Endothelial cell of umbilical vein (primary cell): ENCODE results near the gene ITGAX. TPM values are rescaled to one million over a fixed set of nuclear protein-coding genes. Genes with fewer than 3 reads are reported as not detected.

Source experiments
- BruUV-seq: library from RNA; stranded (reverse); fragments of 400-500 nt; replicated peaks from 2 replicates; lab custom pipeline; 2021; lab: Mats Ljungman, UMichigan
- CTCF ChIA-PET: fragments of 300-600, 350-600 bp; sonication (Branson Sonifier 250); formaldehyde crosslinking; loops from one replicate; lab custom pipeline; 2021; ENCODE audit warnings: antibody characterized with exemption, inconsistent platforms; lab: Charles Lee
- POLR2A ChIA-PET: fragments of 300-600, 350-600 bp; sonication (Branson Sonifier 250); formaldehyde crosslinking; loops from one replicate; lab custom pipeline; 2021; ENCODE audit warnings: antibody characterized with exemption, inconsistent platforms; lab: Charles Lee
- DNase-seq: peaks from one replicate; pipeline ENCODE4 v3.0.0-alpha.2; 2011; ENCODE audit warnings: low read depth, low spot score
- FAIRE-seq: peaks from 2 replicates; lab custom pipeline; 2011; peaks lifted over from hg19 to GRCh38; lab: Jason Lieb, UNC
- H2AFZ ChIP-seq: 2 replicates; pipeline ENCODE4 v1.6.0; 2012; ENCODE audit warnings: low read depth, low read length, control low read depth, inconsistent platforms
- H3K27ac ChIP-seq: 2 replicates; pipeline ENCODE4 v1.5.1; 2011; ENCODE audit warnings: low read depth, mild to moderate bottlenecking, control low read depth, low read length, moderate library complexity; ENCODE audit not compliant: insufficient read depth
- H3K27me3 ChIP-seq, 2 experiments: 2 replicates each; pipeline versions ENCODE4 v1.6.0 to v1.6.1; 2011; ENCODE audit warnings: low read length in 2 of 2, mixed read lengths in 1 of 2; ENCODE audit not compliant: control insufficient read depth in 2 of 2, insufficient read depth in 2 of 2
- H3K36me3 ChIP-seq, 2 experiments: 2 replicates in 1 of 2; 3 replicates in 1 of 2; pipeline ENCODE4 v1.5.1; 2011; ENCODE audit warnings: low read length in 2 of 2, mild to moderate bottlenecking in 1 of 2, moderate library complexity in 1 of 2; ENCODE audit not compliant: control insufficient read depth in 2 of 2, insufficient read depth in 2 of 2; ENCODE audit errors: extremely low read depth in 1 of 2
- H3K4me1 ChIP-seq: 3 replicates; pipeline ENCODE4 v1.5.1; 2011; ENCODE audit warnings: mild to moderate bottlenecking, low read length; ENCODE audit not compliant: control insufficient read depth, insufficient read depth; ENCODE audit errors: extremely low read depth
- H3K4me2 ChIP-seq: 2 replicates; pipeline ENCODE4 v1.6.1; 2011; ENCODE audit warnings: low read length, control low read depth, mixed read lengths; ENCODE audit not compliant: insufficient read depth
- H3K4me3 ChIP-seq, 3 experiments: fragments of 200-600 bp in 1 of 3; sonication (generic), shearing (Covaris generic) in 1 of 3; replicated peaks in 1 of 3; 2 replicates each; pipeline ENCODE4 v1.5.1; 2011 to 2016; ENCODE audit warnings: control low read depth in 3 of 3, low read length in 3 of 3, mild to moderate bottlenecking in 2 of 3, inconsistent platforms in 1 of 3, low read depth in 1 of 3, moderate library complexity in 1 of 3; ENCODE audit not compliant: insufficient read depth in 1 of 3
- H3K79me2 ChIP-seq: 2 replicates; pipeline ENCODE4 v1.6.0; 2012; ENCODE audit warnings: low read length, inconsistent platforms; ENCODE audit not compliant: control insufficient read depth, insufficient read depth
- H3K9ac ChIP-seq: replicated peaks from 2 replicates; pipeline ENCODE3; 2011; ENCODE audit warnings: low read length, control low read depth; ENCODE audit not compliant: insufficient read depth; ENCODE audit errors: extremely low read depth
- H3K9me1 ChIP-seq: replicated peaks from 3 replicates; pipeline ENCODE4 v1.6.0; 2011; ENCODE audit warnings: mild to moderate bottlenecking, low read length; ENCODE audit not compliant: control insufficient read depth, insufficient read depth; ENCODE audit errors: extremely low read depth
- H3K9me3 ChIP-seq: replicated peaks from 2 replicates; pipeline ENCODE4 v1.5.1; 2012; ENCODE audit warnings: low read length, inconsistent platforms; ENCODE audit not compliant: control insufficient read depth, insufficient read depth
- H4K20me1 ChIP-seq: replicated peaks from 2 replicates; pipeline ENCODE3; 2011; ENCODE audit warnings: mild to moderate bottlenecking, low read length; ENCODE audit not compliant: control insufficient read depth, insufficient read depth; ENCODE audit errors: extremely low read depth
- EZH2 ChIP-seq: IDR thresholded peaks from 2 replicates; pipeline ENCODE4 v1.6.1; 2012; ENCODE audit warnings: borderline replicate concordance, low read depth, mild to moderate bottlenecking, moderate library complexity, low read length, inconsistent platforms; ENCODE audit not compliant: severe bottlenecking
- FOS ChIP-seq: IDR thresholded peaks from 2 replicates; pipeline ENCODE4 v1.6.1; 2011; ENCODE audit warnings: mild to moderate bottlenecking, low read length, moderate library complexity, borderline replicate concordance; ENCODE audit not compliant: insufficient read depth
- GATA2 ChIP-seq: IDR thresholded peaks from 2 replicates; pipeline ENCODE4 v1.7.0; 2011; ENCODE audit warnings: low read depth, mild to moderate bottlenecking, moderate library complexity, mixed read lengths, low read length; ENCODE audit not compliant: insufficient read length, insufficient read depth
- JUN ChIP-seq: IDR thresholded peaks from 2 replicates; pipeline ENCODE4 v1.6.1; 2011; ENCODE audit warnings: borderline replicate concordance, low read depth; ENCODE audit not compliant: insufficient read length, insufficient read depth
- MYC ChIP-seq: IDR thresholded peaks from one replicate; pipeline ENCODE4 v1.6.1; 2011; ENCODE audit warnings: mild to moderate bottlenecking, low read depth, low read length
- POLR2A ChIP-seq: IDR thresholded peaks from 2 replicates; pipeline ENCODE4 v1.6.1; 2012; ENCODE audit warnings: low read depth, mild to moderate bottlenecking, control low read depth, low read length
- POLR2AphosphoS5 ChIP-seq: IDR thresholded peaks from 2 replicates; pipeline ENCODE4 v1.6.1; 2012; ENCODE audit warnings: low read depth, mild to moderate bottlenecking, control low read depth, low read length, moderate library complexity; ENCODE audit not compliant: insufficient read depth
- dilution Hi-C: fragments of 300-500 bp; cut with MboI; formaldehyde crosslinking; loops from one replicate; pipeline ENCODE4 v1.15.0; 2019; ENCODE audit warnings: low sequenced_read_pairs; ENCODE audit not compliant: extremely low pct_ligation_motif_present
- intact Hi-C: fragments of 100-400 bp; cut with micrococcal nuclease; formaldehyde crosslinking; loops from one replicate; pipeline ENCODE4 v1.10.0; 2022
- polyA plus RNA-seq, 4 experiments: library from polyadenylated mRNA; depleted of rRNA in 3 of 4; stranded (reverse) in 3 of 4; unstranded in 1 of 4; fragments of >200 nt; gene quantifications; 2 replicates each; pipeline versions ENCODE4 v1.2.1 to v1.2.3, GENCODE V29; 2011 to 2012; ENCODE audit warnings: missing spikeins in 1 of 4
- total RNA-seq: library from RNA; stranded (reverse); gene quantifications from 2 replicates; pipeline ENCODE4 v1.2.3, GENCODE V29; 2021
- TF ChIP-seq, protein P1 (sequence below), 2 donors: IDR thresholded peaks; 1 replicate in 1 of 2; 2 replicates in 1 of 2; pipeline ENCODE4 v1.5.1; 2011; ENCODE audit warnings: low read length in 2 of 2, mild to moderate bottlenecking in 2 of 2, moderate library complexity in 2 of 2, control low read depth in 1 of 2, inconsistent platforms in 1 of 2, low read depth in 1 of 2; ENCODE audit not compliant: insufficient read depth in 1 of 2; ENCODE audit errors: extremely low read depth in 1 of 2
- TF ChIP-seq, protein P2 (sequence below): IDR thresholded peaks from 2 replicates; pipeline ENCODE4 v1.6.1; 2011; ENCODE audit not compliant: insufficient read depth, insufficient read length

The ITGAX gene
- total and polyA plus RNA-seq, 2 donors (not counting 3 experiments of a cell fraction or from before 2014, with no cell fraction given), result 0.18 to 1.4 TPM

DNA sequence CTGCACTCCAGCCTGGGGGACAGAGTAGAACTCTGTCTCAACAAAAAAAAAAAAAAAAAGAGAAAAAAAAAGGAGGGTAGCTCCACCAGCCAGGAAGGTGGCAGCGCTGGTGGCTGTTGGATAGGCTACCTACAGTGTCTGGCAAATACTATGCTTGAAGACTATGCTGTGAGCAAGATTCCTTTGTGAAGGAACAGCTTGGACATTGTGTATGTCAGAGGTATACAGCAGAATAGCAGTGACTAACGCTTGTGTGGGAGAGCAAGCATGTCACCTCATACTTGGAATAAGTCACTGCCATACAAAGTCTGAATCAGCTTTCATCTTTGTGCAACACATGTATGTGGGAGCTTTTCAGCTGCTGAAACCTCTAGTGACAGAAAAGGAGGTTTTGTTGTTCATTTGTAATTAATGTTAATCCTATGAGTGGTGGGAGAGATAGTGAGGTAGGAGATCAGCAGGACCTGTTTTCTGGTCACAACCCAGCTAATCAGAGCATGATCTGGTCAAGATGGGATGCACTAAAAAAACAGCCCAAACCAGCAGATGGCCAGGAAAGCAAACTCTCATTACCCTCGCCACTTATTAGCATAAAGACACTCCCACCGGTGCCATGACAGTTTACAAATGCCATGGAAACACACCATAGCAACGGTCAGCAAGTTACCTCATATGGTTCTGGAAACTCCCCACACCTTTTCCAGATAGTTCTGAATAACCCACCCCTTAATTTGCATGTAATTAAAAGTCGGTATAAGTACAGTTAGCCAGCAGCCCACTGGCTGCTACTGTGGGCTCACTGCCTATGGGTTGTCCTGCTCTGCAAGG lies 31.4 kb downstream of the ITGAX start:
- dilution Hi-C loops (no loop called here), intact Hi-C loops (no loop called here)
- Histone ChIP-seq H3K4me3 (no peak overlapping the region), H3K4me2 (no peak overlapping the region), H3K27me3 (no peaks in the 10 kb centered on the region), H3K27ac (no peak overlapping the region), H3K36me3 (no peaks in the 10 kb centered on the region), H4K20me1 (no peaks in the 10 kb centered on the region), H2AFZ (no peak overlapping the region), H3K4me1 (no peaks in the 10 kb centered on the region), H3K9me3 (no peaks in the 10 kb centered on the region), H3K79me2 (no peaks in the 10 kb centered on the region), H3K9me1 (no peaks in the 10 kb centered on the region), H3K9ac (no peak overlapping the region)
- TF ChIP-seq EZH2 (no peak), MYC (no peak)
- no peak for FAIRE-seq
- POLR2A ChIA-PET, result no interaction called here
- BruUV-seq, result no TSS peak
- no peak for DNase-seq
- CTCF ChIA-PET, result interaction anchor here (0.7 kb wide), 1 partner anchor 185 kb away, joined by 3 read pairs; no protein-coding TSS in a partner anchor

DNA sequence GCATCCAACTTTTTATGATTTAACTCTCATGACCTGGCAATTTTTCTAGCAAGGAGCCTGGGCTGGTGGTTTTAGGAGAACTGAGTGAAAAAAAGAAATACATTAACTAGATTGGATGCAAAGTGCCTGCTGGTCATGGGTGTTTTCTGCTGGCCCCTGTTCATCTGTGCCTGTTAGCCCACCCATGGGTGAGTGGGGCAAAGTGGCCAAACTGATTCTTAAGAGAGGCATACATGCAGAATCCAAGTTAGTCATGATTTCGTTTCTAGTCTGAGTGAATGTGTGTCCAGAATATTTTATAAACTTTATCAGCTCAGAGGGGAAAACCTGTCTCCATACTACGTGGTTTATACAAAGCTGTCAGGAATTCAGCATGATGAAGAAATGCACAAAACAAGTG lies 33.6 kb downstream of the ITGAX start:
- no peaks in the 10 kb centered on the region for H3K9me3 ChIP-seq
- no peak overlapping the region for H3K4me2 ChIP-seq
- FAIRE-seq (no peak), DNase-seq (no peak)
- H2AFZ ChIP-seq, result no peak overlapping the region
- TF ChIP-seq JUN (no peak), POLR2A (no peak), MYC (no peak), POLR2AphosphoS5 (no peak), EZH2 (no peak), FOS (no peak), GATA2 (no peak)
- TF ChIP-seq, protein P1, sequence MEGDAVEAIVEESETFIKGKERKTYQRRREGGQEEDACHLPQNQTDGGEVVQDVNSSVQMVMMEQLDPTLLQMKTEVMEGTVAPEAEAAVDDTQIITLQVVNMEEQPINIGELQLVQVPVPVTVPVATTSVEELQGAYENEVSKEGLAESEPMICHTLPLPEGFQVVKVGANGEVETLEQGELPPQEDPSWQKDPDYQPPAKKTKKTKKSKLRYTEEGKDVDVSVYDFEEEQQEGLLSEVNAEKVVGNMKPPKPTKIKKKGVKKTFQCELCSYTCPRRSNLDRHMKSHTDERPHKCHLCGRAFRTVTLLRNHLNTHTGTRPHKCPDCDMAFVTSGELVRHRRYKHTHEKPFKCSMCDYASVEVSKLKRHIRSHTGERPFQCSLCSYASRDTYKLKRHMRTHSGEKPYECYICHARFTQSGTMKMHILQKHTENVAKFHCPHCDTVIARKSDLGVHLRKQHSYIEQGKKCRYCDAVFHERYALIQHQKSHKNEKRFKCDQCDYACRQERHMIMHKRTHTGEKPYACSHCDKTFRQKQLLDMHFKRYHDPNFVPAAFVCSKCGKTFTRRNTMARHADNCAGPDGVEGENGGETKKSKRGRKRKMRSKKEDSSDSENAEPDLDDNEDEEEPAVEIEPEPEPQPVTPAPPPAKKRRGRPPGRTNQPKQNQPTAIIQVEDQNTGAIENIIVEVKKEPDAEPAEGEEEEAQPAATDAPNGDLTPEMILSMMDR (IDR thresholded peaks at IDR 0.05; ENCODE audit: extremely low read depth in 1 of 2, insufficient read depth in 1 of 2, low read depth in 1 of 2, low read length in 2 of 2), result no peak
- TF ChIP-seq, protein P2, sequence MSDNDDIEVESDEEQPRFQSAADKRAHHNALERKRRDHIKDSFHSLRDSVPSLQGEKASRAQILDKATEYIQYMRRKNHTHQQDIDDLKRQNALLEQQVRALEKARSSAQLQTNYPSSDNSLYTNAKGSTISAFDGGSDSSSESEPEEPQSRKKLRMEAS, result no peak
- BruUV-seq, result no TSS peak
- H3K27ac ChIP-seq, result no peak overlapping the region
- ChIA-PET POLR2A (no interaction called here), CTCF (no interaction called here)
- dilution Hi-C loops, result no loop called here
- H3K9me1 ChIP-seq, result no peaks in the 10 kb centered on the region
- no peak overlapping the region for H3K9ac ChIP-seq
- no peaks in the 10 kb centered on the region for H4K20me1 ChIP-seq
- no peaks in the 10 kb centered on the region for H3K4me1 ChIP-seq
- H3K36me3 ChIP-seq, result no peaks in the 10 kb centered on the region
- H3K27me3 ChIP-seq, result no peaks in the 10 kb centered on the region
- H3K79me2 ChIP-seq, result no peaks in the 10 kb centered on the region
- no peak overlapping the region for H3K4me3 ChIP-seq
- intact Hi-C loops, result no loop called here
